ENCODE results near the gene ARHGEF40.
"Not testable (repeated sequence)": the region's sequence is repeated elsewhere in the genome, so short reads cannot be mapped to it uniquely, and the experiment has no call there.

DNA sequence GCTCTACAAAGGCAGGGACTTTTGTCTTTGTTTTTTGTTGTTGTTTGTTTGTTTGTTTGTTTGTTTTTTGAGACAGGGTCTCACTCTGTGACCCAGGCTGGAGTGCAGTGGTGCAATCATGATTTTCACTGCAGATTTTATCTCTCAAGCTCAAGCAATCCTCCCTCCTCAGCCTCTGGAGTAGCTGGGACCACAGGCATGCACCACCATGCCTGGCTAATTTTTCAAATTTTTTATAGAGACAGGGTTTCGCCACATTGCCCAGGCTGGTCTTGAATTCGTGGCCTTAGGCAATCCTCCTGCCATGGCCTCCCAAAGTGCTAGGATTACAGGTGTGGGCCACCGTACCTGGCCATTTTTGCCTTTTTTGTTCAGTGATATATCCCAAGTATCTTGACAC, 29.2 kb upstream of the ARHGEF40 start:
- TF ChIP-seq POLR2A, POLR2AphosphoS5, EP300 (IDR thresholded peaks at IDR 0.05): not testable (repeated sequence)
- TF ChIP-seq, protein P1, sequence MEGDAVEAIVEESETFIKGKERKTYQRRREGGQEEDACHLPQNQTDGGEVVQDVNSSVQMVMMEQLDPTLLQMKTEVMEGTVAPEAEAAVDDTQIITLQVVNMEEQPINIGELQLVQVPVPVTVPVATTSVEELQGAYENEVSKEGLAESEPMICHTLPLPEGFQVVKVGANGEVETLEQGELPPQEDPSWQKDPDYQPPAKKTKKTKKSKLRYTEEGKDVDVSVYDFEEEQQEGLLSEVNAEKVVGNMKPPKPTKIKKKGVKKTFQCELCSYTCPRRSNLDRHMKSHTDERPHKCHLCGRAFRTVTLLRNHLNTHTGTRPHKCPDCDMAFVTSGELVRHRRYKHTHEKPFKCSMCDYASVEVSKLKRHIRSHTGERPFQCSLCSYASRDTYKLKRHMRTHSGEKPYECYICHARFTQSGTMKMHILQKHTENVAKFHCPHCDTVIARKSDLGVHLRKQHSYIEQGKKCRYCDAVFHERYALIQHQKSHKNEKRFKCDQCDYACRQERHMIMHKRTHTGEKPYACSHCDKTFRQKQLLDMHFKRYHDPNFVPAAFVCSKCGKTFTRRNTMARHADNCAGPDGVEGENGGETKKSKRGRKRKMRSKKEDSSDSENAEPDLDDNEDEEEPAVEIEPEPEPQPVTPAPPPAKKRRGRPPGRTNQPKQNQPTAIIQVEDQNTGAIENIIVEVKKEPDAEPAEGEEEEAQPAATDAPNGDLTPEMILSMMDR (IDR thresholded peaks at IDR 0.05), result not testable (repeated sequence)
